HG02642 (cell line): ENCODE data around the gene FGF11.

Source experiments
- ATAC-seq: cut with Tn5 transposase; IDR thresholded peaks from one replicate; pipeline ENCODE4 v1.9.1; 2021; ENCODE audit warnings: mild to moderate bottlenecking; ENCODE audit not compliant: unreplicated experiment, poor library complexity

The FGF11 gene

DNA sequence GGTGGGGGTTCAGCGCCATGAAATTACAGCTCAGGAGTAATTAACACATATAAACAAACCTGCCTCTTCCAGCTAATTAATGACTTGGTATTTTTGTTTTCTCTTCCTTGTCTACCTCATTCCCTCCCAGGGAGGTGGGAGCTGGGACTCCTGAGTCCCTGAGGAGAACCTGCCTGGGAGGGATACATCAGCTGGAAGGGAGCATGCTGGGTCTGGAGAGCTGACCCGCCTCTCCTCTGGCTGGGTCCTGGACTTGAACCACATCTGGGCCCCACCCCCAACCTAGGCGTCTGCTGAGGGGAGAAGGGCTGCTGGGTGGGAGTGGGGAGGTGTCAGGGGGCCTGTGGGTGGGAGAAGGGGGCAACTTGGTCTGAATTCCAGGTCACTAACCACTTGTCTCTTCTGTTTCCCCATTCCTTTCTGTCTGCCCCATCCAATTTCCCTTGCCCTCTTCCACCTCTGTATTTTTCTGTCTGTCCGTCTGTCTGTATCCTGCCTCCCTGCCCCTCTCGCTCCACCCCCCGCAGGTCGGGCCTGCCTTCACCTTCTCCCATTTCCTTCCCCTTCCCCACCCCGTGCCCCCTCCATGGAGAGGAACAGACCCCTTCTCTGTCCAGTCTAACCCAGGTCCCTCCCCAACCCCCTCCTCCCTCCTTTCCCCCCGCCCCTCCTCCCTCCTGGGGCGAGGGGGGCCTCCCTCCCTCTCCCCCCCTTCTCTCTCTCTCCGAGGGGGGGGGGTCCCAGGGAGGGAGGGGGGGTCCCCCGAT lies 31.6 kb upstream of the FGF11 start, which contains the start of gene NLGN2:
Gene NLGN2 (plus strand): TSS at position 361 of the 767 bp plus-strand sequence. CDS start 411 bp downstream, outside the sequence.
- ATAC-seq = no peak

DNA sequence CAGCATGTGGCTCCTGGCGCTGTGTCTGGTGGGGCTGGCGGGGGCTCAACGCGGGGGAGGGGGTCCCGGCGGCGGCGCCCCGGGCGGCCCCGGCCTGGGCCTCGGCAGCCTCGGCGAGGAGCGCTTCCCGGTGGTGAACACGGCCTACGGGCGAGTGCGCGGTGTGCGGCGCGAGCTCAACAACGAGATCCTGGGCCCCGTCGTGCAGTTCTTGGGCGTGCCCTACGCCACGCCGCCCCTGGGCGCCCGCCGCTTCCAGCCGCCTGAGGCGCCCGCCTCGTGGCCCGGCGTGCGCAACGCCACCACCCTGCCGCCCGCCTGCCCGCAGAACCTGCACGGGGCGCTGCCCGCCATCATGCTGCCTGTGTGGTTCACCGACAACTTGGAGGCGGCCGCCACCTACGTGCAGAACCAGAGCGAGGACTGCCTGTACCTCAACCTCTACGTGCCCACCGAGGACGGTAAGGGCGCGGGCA lies 31.0 kb upstream of the FGF11 start:
- no peak for ATAC-seq

DNA sequence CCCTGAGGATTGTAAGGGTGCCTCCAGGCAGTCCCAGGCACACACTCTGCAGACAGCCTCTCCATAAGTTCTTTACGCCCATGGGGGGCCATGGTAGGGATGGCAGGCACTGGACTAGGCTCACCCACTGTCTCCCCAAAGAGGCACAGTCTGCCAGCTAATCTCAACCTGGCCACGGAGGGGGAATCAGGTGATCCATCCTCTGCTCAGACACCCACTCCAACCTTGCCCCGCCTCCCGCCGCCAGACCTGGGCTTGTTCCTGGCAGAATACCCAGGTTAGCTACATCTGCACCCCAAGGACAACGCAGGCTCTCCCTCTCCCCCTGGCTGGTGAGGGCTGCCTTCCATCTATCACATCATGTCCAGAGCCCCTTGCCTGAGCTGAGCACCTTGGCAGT lies 30.4 kb upstream of the FGF11 start:
- no peak for ATAC-seq

DNA sequence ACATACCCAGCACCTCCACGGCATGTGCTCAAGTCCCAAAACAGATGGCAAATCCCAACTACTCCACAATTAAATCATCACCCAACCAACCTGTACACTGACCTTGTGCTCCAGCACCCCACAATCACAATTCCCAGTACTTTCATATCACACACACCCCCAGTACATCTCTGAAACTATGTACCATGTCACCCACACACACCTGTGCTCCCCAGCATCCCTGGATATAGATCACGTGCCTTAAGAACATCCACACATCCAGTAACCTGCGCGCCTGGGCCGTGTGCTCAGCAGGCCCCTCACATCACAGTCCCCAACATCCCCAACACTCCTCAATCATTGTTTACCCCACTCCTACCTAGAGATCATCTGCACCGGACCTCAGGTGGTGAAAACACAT lies 29.6 kb upstream of the FGF11 start:
- no peak for ATAC-seq

DNA sequence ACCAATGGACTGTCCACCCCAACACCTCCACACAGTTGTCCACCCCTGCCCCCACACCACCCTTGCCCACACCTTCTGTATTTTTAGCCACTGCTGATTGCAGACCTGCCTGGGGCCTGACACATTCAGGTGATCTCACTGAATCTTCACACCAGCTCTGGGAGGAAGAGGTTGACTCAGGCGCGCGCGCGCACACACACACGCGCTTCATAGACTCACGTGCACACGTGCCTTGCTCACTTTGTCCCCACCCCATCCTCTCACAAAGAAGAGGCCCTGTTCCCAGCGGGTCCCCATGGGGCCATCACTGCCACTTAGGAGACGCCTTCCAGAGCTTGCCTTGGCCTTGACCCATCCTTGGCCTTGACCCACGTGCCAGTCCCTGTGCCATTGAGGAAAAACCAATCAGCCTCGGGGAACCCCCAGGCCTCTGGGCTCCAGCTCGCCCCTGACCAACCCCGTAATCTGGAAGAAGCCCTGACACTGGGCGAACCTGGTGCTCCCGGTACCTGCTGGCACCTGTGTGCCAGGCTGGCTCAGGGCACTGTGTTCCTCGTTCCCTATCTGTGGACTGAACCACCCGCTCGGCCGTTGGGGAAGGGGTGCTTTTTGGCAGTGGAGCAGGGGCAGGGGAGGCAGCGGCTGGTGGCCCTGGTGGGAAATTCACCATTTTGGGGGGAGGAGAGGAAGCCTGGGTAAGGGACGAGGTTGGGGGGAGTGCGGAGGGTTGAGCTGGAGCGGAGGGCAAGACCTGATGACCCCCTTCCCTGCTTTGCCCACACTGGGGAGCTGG lies 28.5 kb upstream of the FGF11 start:
- ATAC-seq = no peak

DNA sequence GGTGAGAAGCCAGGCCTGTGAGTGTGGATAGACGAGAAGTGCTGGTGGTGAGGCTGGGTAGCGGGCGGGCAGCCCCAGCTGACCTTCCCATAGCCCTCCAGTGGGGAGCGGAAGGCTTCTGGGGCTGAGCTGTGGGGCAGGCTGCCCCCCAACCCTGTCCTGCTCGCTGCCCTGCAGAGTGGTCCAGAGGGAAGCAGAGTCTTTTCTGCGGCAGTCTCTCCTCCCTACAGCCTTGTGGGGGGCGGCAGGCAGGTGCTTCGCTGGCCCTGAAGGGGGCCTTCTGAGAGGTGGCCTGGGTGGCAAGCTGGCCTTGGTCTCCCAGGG lies 27.9 kb upstream of the FGF11 start:
- no peak for ATAC-seq

DNA sequence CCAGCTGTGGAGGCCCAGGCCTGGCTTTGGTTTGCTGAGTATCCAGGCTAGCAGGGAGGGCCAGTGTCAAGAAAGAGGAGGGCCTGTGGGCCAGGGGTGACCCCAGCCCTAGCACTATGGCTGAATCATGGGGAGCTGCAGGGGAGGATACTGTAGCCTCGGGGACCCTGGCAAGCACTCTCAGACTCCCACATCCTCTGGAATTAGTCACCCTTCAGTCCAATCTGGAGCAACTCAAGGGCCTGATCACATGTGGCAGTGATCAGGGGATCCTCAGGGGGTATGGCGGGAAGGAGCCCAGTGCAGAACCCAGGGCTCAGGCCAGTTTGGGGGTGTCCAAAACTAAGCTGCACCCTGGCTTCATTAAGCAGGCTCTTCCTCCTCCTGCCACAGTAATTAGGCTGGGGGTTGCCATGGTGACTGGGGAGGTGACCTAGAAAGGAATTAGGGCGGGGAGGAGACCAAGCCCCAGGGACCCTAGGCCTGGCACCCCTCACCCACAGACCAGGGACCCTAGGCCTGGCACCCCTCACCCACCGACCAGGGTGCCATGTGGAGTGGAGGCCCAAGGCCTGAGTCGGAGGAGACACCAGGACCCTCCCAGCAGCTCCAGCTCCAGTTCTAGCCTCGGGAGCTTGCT lies 25.8 kb upstream of the FGF11 start:
- ATAC-seq = no peak

DNA sequence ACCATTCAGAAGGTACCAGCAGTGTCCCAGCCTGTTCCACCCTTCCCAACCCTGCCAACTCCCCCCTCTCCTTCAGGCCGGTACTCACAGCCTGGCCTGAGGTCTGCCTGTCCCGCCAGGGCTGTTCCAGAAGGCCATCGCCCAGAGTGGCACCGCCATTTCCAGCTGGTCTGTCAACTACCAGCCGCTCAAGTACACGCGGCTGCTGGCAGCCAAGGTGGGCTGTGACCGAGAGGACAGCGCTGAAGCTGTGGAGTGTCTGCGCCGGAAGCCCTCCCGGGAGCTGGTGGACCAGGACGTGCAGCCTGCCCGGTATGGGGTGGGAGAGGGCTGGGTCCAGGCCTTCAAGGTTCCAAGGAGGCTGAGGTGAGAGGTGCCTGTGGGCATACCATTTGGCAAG lies 24.5 kb upstream of the FGF11 start:
- ATAC-seq = no peak

DNA sequence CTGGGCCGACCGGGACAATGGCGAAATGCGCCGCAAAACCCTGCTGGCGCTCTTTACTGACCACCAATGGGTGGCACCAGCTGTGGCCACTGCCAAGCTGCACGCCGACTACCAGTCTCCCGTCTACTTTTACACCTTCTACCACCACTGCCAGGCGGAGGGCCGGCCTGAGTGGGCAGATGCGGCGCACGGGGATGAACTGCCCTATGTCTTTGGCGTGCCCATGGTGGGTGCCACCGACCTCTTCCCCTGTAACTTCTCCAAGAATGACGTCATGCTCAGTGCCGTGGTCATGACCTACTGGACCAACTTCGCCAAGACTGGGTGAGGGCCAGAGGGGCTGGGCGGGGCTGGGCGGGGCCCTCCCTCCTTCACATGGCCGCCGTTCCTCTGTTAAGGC lies 23.5 kb upstream of the FGF11 start:
- ATAC-seq = no peak

DNA sequence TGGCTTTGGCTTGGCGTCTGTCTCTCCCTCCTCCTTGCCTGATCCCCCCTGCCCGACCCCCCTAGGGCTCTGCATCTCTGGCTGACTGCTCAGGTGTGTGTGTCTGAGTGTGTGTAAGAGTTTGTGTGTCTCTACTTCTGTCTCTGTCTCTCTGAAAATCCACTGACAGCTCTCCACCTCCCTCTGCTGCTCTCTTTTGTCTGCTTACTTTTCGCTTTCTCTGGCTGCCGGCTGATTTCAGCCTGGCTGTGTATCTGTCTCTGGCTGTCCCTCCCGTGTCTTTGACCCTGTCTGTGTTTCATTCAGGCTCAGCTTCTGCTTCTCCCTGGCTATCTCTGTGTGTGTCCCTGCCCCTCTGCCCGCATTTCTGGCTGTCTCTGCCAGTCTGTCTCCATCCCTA lies 23.0 kb upstream of the FGF11 start:
- no peak for ATAC-seq

DNA sequence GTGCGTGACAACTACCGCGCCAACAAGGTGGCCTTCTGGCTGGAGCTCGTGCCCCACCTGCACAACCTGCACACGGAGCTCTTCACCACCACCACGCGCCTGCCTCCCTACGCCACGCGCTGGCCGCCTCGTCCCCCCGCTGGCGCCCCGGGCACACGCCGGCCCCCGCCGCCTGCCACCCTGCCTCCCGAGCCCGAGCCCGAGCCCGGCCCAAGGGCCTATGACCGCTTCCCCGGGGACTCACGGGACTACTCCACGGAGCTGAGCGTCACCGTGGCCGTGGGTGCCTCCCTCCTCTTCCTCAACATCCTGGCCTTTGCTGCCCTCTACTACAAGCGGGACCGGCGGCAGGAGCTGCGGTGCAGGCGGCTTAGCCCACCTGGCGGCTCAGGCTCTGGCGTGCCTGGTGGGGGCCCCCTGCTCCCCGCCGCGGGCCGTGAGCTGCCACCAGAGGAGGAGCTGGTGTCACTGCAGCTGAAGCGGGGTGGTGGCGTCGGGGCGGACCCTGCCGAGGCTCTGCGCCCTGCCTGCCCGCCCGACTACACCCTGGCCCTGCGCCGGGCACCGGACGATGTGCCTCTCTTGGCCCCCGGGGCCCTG lies 22.2 kb upstream of the FGF11 start:
- no peak for ATAC-seq

DNA sequence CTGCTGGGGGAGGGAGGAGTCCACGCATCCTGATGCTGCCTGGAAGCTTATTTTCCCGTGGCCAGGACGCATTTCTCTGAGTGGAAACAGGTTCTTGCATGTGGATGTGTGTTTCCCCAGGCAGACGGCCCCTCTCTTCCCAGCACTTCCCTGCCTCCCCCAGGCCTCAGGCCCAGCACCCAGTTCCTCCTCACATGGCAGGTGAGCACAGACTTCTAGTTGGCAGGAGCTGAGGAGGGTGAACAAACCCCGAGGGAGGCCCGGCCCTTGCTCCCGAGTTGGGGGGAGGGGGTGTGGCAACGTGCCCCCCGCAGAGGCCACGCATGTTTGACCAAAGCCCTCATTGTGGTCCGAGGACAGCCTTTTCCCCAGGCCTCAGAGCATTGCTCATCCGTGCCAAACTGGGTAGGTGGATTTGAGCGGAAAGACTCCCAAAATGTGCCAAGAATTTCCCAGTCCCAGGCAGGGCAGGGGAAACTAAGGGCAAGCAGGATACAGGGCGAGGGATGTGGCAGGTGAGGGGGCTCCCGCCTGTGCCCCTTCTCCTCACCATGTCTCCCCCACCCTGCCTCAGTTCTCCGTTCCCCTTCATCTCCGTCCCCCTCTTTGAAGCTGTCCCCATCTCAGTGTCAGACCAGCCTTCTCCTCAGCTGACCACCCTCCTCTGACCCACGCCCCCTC lies 20.7 kb upstream of the FGF11 start:
- no peak for ATAC-seq

DNA sequence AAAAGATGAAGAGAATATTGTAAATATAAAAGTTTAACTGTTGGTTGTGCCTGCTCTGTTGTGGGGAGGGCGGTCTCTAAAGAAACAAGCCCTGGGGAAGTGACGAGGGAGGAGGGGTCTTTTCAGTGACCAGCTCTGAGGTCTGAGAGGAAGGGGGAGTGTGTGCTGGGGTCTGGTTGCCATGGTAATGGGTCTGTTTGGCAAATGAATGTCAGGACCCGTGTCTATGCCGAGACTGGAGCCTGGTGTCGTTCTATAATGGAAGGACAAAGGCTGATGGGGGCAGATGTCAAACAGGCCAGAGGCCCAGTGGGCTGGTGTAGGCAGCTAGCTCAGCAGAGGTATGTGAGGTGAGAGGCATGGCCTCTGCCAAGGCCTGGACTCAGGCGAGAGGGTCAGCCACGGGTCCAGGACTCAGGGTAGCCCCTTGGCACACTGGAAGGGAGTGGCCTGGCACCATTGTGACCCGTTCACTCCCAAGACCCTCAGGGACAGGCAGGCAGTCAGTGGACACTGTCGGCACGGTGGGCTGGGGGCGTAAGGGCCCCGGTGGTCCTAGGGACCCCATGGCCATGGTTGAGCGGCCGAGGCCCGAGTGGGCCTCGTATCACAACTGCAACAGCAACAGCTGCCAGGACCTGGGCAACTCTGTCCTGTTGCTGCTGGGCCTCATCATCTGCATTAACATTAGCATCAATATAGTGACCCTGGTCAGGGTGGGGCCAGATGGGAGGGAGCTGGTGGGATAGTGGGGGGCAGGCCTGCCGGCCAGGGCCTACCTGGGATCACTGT lies 19.3 kb upstream of the FGF11 start, which contains the start of gene SPEM1:
Gene SPEM1 (plus strand): TSS at position 506 of the 792 bp plus-strand sequence. CDS start 61 bp downstream, at position 567.
- ATAC-seq = no peak

DNA sequence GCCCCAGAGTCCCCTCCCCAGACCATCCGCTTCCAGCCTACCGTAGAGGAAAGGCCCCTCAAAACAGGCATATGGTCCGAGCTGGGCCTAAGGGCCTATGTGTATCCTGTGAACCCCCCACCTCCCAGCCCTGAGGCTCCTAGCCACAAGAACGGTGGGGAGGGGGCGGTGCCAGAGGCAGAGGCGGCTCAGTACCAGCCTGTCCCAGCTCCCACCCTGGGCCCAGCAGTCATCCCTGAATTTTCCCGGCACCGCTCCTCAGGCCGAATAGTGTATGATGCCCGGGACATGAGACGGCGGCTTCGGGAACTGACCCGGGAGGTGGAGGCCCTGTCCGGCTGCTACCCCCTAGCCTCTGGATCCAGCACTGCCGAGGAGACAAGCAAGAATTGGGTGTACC lies 18.1 kb upstream of the FGF11 start:
- ATAC-seq = no peak

DNA sequence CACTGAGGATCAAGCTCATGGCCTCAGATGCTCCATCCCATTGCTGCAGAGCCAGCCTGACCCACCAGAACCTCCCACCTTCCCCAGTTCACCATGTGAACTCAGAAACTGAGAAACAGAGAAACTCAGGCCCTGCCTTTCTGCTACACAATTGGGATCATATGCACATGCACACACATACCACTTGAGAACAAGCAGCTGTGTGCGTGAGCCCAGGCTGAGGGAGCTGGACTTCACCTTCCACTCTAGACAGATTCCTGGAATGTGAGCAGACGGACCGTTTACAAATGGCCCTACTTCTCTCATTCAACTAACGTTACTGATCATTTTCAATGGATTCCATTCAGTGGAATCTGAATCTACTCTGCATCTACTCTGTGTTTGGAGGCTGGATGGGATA lies 15.6 kb upstream of the FGF11 start:
- no peak for ATAC-seq

DNA sequence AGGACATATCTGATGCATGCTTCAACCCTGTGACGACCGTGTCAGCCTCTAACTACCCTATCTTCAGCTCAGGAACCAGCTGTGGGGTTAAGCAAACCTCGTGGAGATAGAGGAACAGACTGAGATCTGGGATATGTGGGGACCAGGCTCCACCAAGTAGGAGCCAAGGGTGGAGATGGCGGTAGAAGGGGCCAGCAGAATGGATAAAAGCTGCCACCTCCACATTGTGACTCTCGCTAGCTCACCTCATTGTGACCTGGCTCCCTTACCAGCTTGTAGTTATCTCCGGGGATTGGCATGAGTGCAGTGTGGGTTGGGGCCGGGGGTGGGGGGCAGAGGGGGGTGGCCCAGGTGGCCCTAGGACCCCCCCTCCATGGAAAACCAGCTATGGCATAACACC lies 14.0 kb upstream of the FGF11 start, which contains the start of gene SPEM2:
Gene SPEM2 (plus strand): TSS at position 301 of the 400 bp plus-strand sequence. CDS start 73 bp downstream, at position 374.
- no peak for ATAC-seq

DNA sequence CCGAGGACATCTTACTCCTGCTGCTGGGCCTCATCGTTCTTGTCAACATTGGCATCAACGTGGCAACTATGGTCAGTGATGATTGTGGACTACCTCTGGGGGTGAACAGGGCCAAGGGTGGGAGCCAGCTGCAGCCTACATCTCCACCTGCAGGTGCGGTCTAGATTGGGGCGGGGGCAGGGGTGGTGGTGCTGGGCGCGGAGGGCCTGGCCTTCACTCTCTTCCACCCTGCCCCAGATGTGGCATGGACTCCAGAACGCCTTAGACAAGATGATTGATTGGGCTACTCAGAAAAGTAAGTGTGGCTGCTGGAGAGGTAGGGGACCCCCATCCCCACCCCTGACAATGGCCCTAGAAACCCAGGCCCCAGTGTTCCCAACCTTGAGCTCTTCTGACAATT lies 13.6 kb upstream of the FGF11 start:
- no peak for ATAC-seq

DNA sequence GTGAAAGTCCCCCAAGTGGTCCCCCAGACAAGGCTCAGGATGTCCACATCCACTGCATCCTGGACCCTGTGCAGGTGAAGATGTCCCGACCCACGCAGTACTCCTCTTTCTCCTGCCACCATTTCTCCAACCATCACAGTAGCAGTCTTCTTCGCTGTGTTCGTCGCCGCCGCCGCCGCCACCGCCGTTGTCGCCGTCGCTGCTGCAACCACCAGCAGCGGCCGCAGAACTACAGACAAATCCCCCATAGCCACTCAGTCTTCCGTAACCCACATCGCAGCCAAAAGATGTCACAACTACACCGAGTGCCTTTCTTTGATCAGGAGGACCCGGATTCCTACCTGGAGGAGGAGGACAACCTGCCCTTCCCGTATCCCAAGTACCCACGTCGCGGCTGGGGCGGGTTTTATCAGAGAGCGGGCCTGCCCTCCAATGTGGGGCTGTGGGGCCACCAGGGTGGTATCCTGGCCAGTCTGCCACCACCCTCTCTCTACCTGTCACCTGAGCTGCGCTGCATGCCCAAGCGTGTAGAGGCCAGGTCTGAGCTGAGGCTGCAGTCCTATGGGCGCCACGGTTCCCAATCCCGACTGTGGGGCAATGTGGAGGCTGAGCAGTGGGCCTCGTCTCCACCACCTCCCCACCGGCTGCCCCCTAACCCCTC lies 13.0 kb upstream of the FGF11 start:
- ATAC-seq = no peak
